Measurements from ENCODE around the gene AHCYL2. TPM values are rescaled to one million over a fixed set of nuclear protein-coding genes. Genes with fewer than 3 reads are reported as not detected.
A peak's percentile ranks its signal among the peaks of the same experiment; 100 is the strongest.
"Not testable (repeated sequence)": the region's sequence is repeated elsewhere in the genome, so short reads cannot be mapped to it uniquely, and the experiment has no call there.

AHCYL2 gene
- total RNA-seq, 1 experiment from 2014 or later = 23.2 TPM

- Mint-ChIP-seq H3K9me3 (peaks cover 22 to 27% of the 10 kb centered on the region in 2 experiments), H3K36me3 (ENCODE audit: insufficient read depth in 1 of 3, low read depth in 3 of 3) (peaks cover 15 to 19% (median 16%) of the 10 kb centered on the region in 3 experiments), H3K27me3 (ENCODE audit: low read depth) (no peaks in the 10 kb centered on the region; the same call in 1 of the 2 replicates), H3K4me1 (peaks cover 4 to 8% of the 10 kb centered on the region in 2 experiments), H3K4me3 (no peak overlapping the region), H3K27ac (no peak overlapping the region; a peak in 1 of 7 replicates)
- peak; percentile 93 for TF ChIP-seq CTCF (conservative IDR thresholded peaks at IDR 0.05)
- no peak overlapping the region for H2BK5ac ChIP-seq (ENCODE audit: insufficient read length, low read length)
- no peaks in the 10 kb centered on the region for H4K20me1 ChIP-seq (ENCODE audit: control insufficient read depth, insufficient read depth, insufficient read length)
- no peak overlapping the region for H2BK15ac ChIP-seq (ENCODE audit: low read depth, low read length)
- H4K5ac ChIP-seq (ENCODE audit: insufficient read length, low read depth, low read length) = no peak overlapping the region
- H3K4me1 ChIP-seq (ENCODE audit: insufficient read depth, low read length) = no peaks in the 10 kb centered on the region
- no peak overlapping the region for H3T11ph ChIP-seq (ENCODE audit: low read length)
- no peaks in the 10 kb centered on the region for H3K27me3 ChIP-seq (ENCODE audit: insufficient read depth, low read length)
- H2AK5ac ChIP-seq (ENCODE audit: insufficient read length, low read length) = no peak overlapping the region
- H3K23me2 ChIP-seq (ENCODE audit: insufficient read length, low read depth, low read length, poor library complexity, severe bottlenecking) = no peaks in the 10 kb centered on the region
- no peak overlapping the region for H2BK12ac ChIP-seq (ENCODE audit: insufficient read length, low read depth, low read length)
- no peak overlapping the region for H2BK20ac ChIP-seq (ENCODE audit: low read depth, low read length, poor library complexity, severe bottlenecking)
- H3K23ac ChIP-seq (ENCODE audit: insufficient read length, low read depth, low read length) = no peak overlapping the region
- no peak overlapping the region for H3K4ac ChIP-seq (ENCODE audit: low read depth, low read length)
- H2AFZ ChIP-seq (ENCODE audit: low read length) = no peak overlapping the region
- H3K79me2 ChIP-seq (ENCODE audit: insufficient read depth, low read length) = no peaks in the 10 kb centered on the region
- no peak overlapping the region for H3K27ac ChIP-seq (ENCODE audit: insufficient read length, low read depth, low read length)
- H4K91ac ChIP-seq (ENCODE audit: insufficient read length, low read depth, low read length) = no peak overlapping the region
- no peaks in the 10 kb centered on the region for H3K79me1 ChIP-seq (ENCODE audit: insufficient read depth, low read depth, low read length, poor library complexity, severe bottlenecking)
- H3K9me3 ChIP-seq (ENCODE audit: control insufficient read depth, low read depth, low read length) = no peaks in the 10 kb centered on the region
- DNase-seq = peak; percentile 89
- no peak overlapping the region for H4K8ac ChIP-seq (replicated peaks; ENCODE audit: insufficient read length, low read depth, low read length)
- no CpG with 5 or more reads among the region's 9 CpGs for WGBS (ENCODE audit: extremely low coverage, insufficient read length, low lambda C conversion rate)
- H3K14ac ChIP-seq (ENCODE audit: insufficient read depth, low read length) = no peak overlapping the region
- no peak overlapping the region for H3K18ac ChIP-seq (ENCODE audit: insufficient read length, low read depth, low read length)
- H2BK120ac ChIP-seq (ENCODE audit: low read depth, low read length, poor library complexity, severe bottlenecking) = no peak overlapping the region
- H3K56ac ChIP-seq (ENCODE audit: insufficient read length, low read depth, low read length) = no peak overlapping the region
- H3K9ac ChIP-seq (ENCODE audit: extremely low read depth, insufficient read length, low read length) = no peak overlapping the region
- no peak overlapping the region for H3K4me2 ChIP-seq (ENCODE audit: insufficient read depth, insufficient read length, low read length)
Measured at GRCh38 chr7:129218514-129219062, 6.2 kb upstream of the AHCYL2 start.

- not testable (repeated sequence) for H2BK120ac ChIP-seq (ENCODE audit: low read depth, low read length, poor library complexity, severe bottlenecking); H3K18ac ChIP-seq (ENCODE audit: insufficient read length, low read depth, low read length); H2AK5ac ChIP-seq (ENCODE audit: insufficient read length, low read length); H4K8ac ChIP-seq (replicated peaks; ENCODE audit: insufficient read length, low read depth, low read length); H3K9ac ChIP-seq (ENCODE audit: extremely low read depth, insufficient read length, low read length); H3K14ac ChIP-seq (ENCODE audit: insufficient read depth, low read length); DNase-seq; H3T11ph ChIP-seq (ENCODE audit: low read length); H3K56ac ChIP-seq (ENCODE audit: insufficient read length, low read depth, low read length); H3K4me1 ChIP-seq (ENCODE audit: insufficient read depth, low read length); H4K5ac ChIP-seq (ENCODE audit: insufficient read length, low read depth, low read length); H3K23ac ChIP-seq (ENCODE audit: insufficient read length, low read depth, low read length); H3K23me2 ChIP-seq (ENCODE audit: insufficient read length, low read depth, low read length, poor library complexity, severe bottlenecking); H2BK12ac ChIP-seq (ENCODE audit: insufficient read length, low read depth, low read length); H3K4me2 ChIP-seq (ENCODE audit: insufficient read depth, insufficient read length, low read length); H3K27ac ChIP-seq (ENCODE audit: insufficient read length, low read depth, low read length); H2BK15ac ChIP-seq (ENCODE audit: low read depth, low read length); H2BK5ac ChIP-seq (ENCODE audit: insufficient read length, low read length); H3K4me1 Mint-ChIP-seq; H3K9me3 ChIP-seq (ENCODE audit: control insufficient read depth, low read depth, low read length); H3K4ac ChIP-seq (ENCODE audit: low read depth, low read length); H3K27me3 Mint-ChIP-seq (ENCODE audit: low read depth); H4K20me1 ChIP-seq (ENCODE audit: control insufficient read depth, insufficient read depth, insufficient read length); H3K27ac Mint-ChIP-seq; H3K79me2 ChIP-seq (ENCODE audit: insufficient read depth, low read length); H3K79me1 ChIP-seq (ENCODE audit: insufficient read depth, low read depth, low read length, poor library complexity, severe bottlenecking); H4K91ac ChIP-seq (ENCODE audit: insufficient read length, low read depth, low read length); H2AFZ ChIP-seq (ENCODE audit: low read length); H3K4me3 Mint-ChIP-seq; H3K27me3 ChIP-seq (ENCODE audit: insufficient read depth, low read length); H2BK20ac ChIP-seq (ENCODE audit: low read depth, low read length, poor library complexity, severe bottlenecking)
- H3K36me3 Mint-ChIP-seq (ENCODE audit: insufficient read depth in 1 of 3, low read depth in 3 of 3) = peaks cover 13 to 16% (median 14%) of the 10 kb centered on the region in 3 experiments
- peaks cover 24% of the 10 kb centered on the region in 2 experiments for H3K9me3 Mint-ChIP-seq
- no CpG with 5 or more reads among the region's 4 CpGs for WGBS (ENCODE audit: extremely low coverage, insufficient read length, low lambda C conversion rate)
Measured at GRCh38 chr7:129219166-129219565, 5.7 kb upstream of the AHCYL2 start.

Measured in H9 (cell line).